Measurements from ENCODE around the gene SPATA13. TPM values are rescaled to one million over a fixed set of nuclear protein-coding genes. Genes with fewer than 3 reads are reported as not detected.

Gene SPATA13
- total RNA-seq, 2 experiments from 2014 or later: 68.4 to 72.6 TPM

- Mint-ChIP-seq H3K27ac (no peak overlapping the region), H3K4me3 (no peak overlapping the region), H3K36me3 (ENCODE audit: low read depth) (no peaks in the 10 kb centered on the region), H3K27me3 (no peaks in the 10 kb centered on the region), H3K9me3 (no peaks in the 10 kb centered on the region), H3K4me1 (no peaks in the 10 kb centered on the region)
- DNase-seq: no peak
- ChIA-PET POLR2A (no interaction called here), CTCF (interaction anchor here (1.4 kb wide), 1 partner anchor 78 kb away, joined by 3 read pairs; no protein-coding TSS in a partner anchor)
These were observed 80.8 kb downstream of the SPATA13 start for GRCh38 chr13:24241336-24241735.

GRCh38 chr13:24242100-24242499 is 81.6 kb downstream of the SPATA13 start:
- Mint-ChIP-seq H3K4me3 (no peak overlapping the region), H3K27me3 (no peaks in the 10 kb centered on the region), H3K36me3 (ENCODE audit: low read depth) (no peaks in the 10 kb centered on the region), H3K9me3 (no peaks in the 10 kb centered on the region), H3K27ac (no peak overlapping the region), H3K4me1 (peaks cover 3% of the 10 kb centered on the region)
- ChIA-PET CTCF (no interaction called here), POLR2A (no interaction called here)
- no peak for DNase-seq

DNA sequence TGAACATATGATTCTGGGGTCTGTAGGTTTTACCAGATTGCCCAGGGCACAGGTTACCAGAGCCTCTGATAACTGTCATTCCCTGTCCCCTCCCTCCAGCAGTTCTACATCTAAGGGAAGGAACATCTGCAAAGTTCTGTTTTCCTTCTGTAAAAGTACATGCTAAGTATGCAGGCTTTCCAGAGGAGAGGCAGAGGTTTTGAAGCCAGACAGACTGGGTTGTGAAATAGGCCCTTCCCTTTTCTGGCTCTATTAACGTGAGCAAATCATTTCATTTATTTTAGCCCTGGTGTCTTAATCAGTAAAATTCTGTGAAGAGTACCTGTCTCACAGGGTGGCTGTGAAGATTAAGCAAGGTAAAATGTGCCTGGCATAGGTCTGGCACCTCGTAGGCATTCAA is 82.8 kb downstream of the SPATA13 start:
- Mint-ChIP-seq H3K27ac (no peak overlapping the region), H3K4me3 (no peak overlapping the region), H3K4me1 (peaks cover 3% of the 10 kb centered on the region), H3K27me3 (no peaks in the 10 kb centered on the region), H3K9me3 (no peaks in the 10 kb centered on the region), H3K36me3 (ENCODE audit: low read depth) (no peaks in the 10 kb centered on the region)
- CTCF ChIA-PET: no interaction called here
- POLR2A ChIA-PET: no interaction called here
- no peak for DNase-seq

DNA sequence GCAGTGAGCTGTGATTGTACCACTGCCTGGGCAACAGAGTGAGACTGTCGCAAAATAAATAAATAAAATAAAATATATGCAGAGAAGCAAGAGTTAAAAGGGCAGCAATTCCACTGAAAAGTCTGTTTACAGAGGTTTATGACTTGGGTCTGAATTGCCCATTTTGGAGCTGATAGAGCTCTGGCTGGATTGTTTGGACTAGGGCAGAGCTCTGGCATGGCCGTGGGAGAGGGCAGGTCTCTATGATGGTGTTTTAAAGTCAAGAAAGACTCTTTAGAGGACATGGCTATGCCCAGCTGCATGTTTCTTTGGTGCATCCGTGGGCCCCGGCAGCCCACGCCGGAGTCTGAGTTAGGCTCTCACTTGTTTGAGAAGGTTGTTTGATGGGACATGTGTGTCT is 84.3 kb downstream of the SPATA13 start:
- Mint-ChIP-seq H3K27ac (no peak overlapping the region), H3K9me3 (no peaks in the 10 kb centered on the region), H3K4me1 (peaks cover 10% of the 10 kb centered on the region), H3K4me3 (no peak overlapping the region), H3K36me3 (ENCODE audit: low read depth) (no peaks in the 10 kb centered on the region), H3K27me3 (no peaks in the 10 kb centered on the region)
- POLR2A ChIA-PET: no interaction called here
- no peak for DNase-seq
- CTCF ChIA-PET: interaction anchor here (0.6 to 1.0 kb wide), 5 partner anchors 10 to 226 kb away, joined by 3 to 7 read pairs (median 4); no protein-coding TSS in a partner anchor

DNA sequence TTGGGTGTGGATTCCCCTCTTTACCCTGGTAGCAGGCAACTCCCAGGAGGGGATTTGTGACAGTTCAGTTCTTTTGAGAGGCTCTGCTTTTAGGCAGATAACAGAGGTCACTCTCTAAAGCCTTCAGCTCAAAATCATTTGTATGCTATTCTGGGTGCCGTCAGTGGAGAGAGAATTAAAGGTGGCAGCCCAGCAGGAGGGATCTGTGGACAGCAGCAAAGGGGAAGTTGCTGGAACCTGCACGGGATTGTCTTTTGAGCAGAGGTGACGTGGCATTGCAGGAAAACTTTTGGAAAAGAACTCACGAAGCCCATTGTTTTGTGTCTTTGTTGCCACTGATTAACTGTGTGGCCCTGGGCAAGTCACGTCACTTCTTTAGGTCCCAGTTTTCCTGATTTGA is 86.5 kb downstream of the SPATA13 start:
- no peak overlapping the region for H3K4me3 Mint-ChIP-seq
- no peaks in the 10 kb centered on the region for H3K9me3 Mint-ChIP-seq
- peaks cover 27% of the 10 kb centered on the region for H3K4me1 Mint-ChIP-seq
- POLR2A ChIA-PET: no interaction called here
- no peaks in the 10 kb centered on the region for H3K27me3 Mint-ChIP-seq
- no peak overlapping the region for H3K27ac Mint-ChIP-seq
- CTCF ChIA-PET: no interaction called here
- peaks cover 7% of the 10 kb centered on the region for H3K36me3 Mint-ChIP-seq (ENCODE audit: low read depth)
- no peak for DNase-seq

DNA sequence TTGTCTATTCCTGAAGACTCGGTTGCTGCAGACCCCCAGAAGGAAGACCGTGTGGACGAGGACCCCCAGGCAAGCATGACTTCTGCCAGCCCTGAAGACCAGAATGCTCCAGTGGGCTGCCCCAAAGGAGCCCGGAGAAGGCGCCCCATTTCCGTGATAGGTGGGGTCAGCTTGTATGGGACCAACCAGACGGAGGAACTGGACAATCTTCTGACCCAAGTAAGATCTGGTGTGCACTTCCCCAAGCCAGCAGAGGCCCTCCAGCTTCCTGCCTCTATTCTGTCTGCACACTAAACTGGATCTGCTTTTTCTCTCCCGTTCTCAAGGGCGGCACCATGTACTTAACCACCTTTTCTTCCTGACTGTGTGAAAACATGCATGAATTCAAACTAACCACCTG is 89.1 kb downstream of the SPATA13 start:
- Mint-ChIP-seq H3K4me3 (no peak overlapping the region), H3K27ac (peak overlapping the region; percentile 48), H3K27me3 (no peaks in the 10 kb centered on the region), H3K36me3 (ENCODE audit: low read depth) (peaks cover 31% of the 10 kb centered on the region), H3K4me1 (peaks cover 51% of the 10 kb centered on the region), H3K9me3 (no peaks in the 10 kb centered on the region)
- ChIA-PET CTCF (interaction anchor here (0.6 kb wide), 1 partner anchor 177 kb away, joined by 3 read pairs; no protein-coding TSS in a partner anchor), POLR2A (no interaction called here)
- no peak for DNase-seq

DNA sequence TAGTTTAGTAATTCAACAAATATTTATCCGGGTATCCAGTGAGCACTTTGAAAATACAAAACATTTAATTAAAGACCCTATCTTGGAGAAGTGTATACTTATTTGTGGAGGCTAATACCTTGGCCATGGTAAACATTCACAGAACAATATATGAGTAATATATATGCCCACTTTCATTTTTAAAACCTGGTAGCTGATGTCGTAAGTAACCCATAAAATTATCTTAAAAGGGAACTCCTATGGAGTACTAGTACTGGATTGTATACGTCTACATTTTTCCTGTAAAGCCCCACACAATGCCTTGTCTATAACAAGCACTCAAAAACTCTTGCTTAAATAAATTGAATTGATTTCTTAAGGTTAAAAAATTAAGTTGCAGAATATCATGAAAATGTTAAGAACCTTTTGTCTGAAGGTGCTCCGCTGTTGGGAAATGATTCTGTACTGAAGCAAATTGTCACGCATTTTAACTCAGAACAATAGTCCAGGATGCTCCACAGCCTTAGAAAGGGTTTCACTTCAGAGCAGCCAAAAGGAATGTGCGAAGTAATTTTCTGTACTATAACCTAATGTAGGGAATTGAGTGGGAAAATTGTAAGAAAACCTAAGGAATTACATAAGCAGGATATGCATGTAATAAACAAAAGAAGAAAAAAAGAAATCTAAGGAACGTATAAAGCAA is 90.0 kb downstream of the SPATA13 start:
- peak overlapping the region; percentile 93 for H3K27ac Mint-ChIP-seq
- H3K9me3 Mint-ChIP-seq: no peaks in the 10 kb centered on the region
- peaks cover 40% of the 10 kb centered on the region for H3K36me3 Mint-ChIP-seq (ENCODE audit: low read depth)
- no peaks in the 10 kb centered on the region for H3K27me3 Mint-ChIP-seq
- POLR2A ChIA-PET: no interaction called here
- peak overlapping the region; percentile 92 for H3K4me3 Mint-ChIP-seq
- CTCF ChIA-PET: interaction anchor here (1.0 to 1.5 kb wide), 5 partner anchors 11 to 290 kb away, joined by 3 to 7 read pairs (median 4); no protein-coding TSS in a partner anchor
- DNase-seq: no peak
- peaks cover 60% of the 10 kb centered on the region for H3K4me1 Mint-ChIP-seq

- CTCF ChIA-PET: interaction anchor here (0.5 to 1.5 kb wide), 8 partner anchors 10 to 291 kb away, joined by 3 to 7 read pairs (median 4); no protein-coding TSS in a partner anchor
- Mint-ChIP-seq H3K36me3 (ENCODE audit: low read depth) (peaks cover 48% of the 10 kb centered on the region), H3K4me1 (peaks cover 67% of the 10 kb centered on the region), H3K4me3 (peak overlapping the region; percentile 92), H3K27me3 (no peaks in the 10 kb centered on the region), H3K9me3 (no peaks in the 10 kb centered on the region), H3K27ac (peak overlapping the region; percentile 93)
- POLR2A ChIA-PET: interaction anchor here (0.6 to 1.3 kb wide), 4 partner anchors 10 to 55 kb away, joined by 3 to 10 read pairs (median 6); no protein-coding TSS in a partner anchor
- peak; percentile 94 for DNase-seq
These were observed 91.0 kb downstream of the SPATA13 start for GRCh38 chr13:24251525-24251924.

GRCh38 chr13:24252136-24252535 is 91.6 kb downstream of the SPATA13 start:
- ChIA-PET CTCF (interaction anchor here (1.0 to 1.5 kb wide), 3 partner anchors 10 to 23 kb away, joined by 6 to 7 read pairs (median 7); no protein-coding TSS in a partner anchor), POLR2A (interaction anchor here (0.6 to 1.3 kb wide), 3 partner anchors 15 to 55 kb away, joined by 4 to 10 read pairs (median 8); no protein-coding TSS in a partner anchor)
- Mint-ChIP-seq H3K4me3 (peak overlapping the region; percentile 92), H3K36me3 (ENCODE audit: low read depth) (peaks cover 54% of the 10 kb centered on the region), H3K27ac (peak overlapping the region; percentile 93), H3K9me3 (no peaks in the 10 kb centered on the region), H3K4me1 (peaks cover 70% of the 10 kb centered on the region), H3K27me3 (no peaks in the 10 kb centered on the region)
- DNase-seq: no peak

DNA sequence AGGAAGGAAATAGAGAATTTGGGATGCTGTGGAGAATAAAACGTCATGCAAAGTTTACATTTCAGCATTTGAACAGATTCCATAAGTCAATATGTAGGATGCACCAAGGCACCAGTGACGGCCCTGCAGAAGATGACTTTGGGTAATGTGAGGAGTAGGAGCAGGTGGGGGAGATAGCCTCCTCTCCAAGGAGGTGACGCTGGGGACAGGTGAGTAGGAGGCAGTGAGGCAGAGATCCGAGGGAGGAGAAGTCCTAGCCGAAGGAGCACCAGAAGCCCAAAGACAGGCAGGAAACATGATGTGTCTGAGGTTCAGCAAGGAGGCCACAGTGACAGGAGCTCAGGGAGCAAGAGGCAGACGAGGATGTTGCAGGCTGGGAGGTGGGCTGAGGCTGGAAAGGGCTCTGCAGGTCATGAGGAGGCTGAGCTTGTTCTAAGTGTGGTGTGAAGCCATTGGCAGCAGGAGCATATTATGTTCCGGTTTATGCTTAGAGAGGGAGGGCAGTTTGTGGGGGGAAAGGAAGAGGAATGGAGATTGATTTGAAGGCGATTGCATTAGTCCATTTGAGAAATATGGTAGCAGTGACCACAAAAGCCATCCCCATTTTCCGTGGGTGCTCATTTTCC is 93.1 kb downstream of the SPATA13 start:
- H3K27ac Mint-ChIP-seq: peak overlapping the region; percentile 93
- no peaks in the 10 kb centered on the region for H3K9me3 Mint-ChIP-seq
- peaks cover 63% of the 10 kb centered on the region for H3K36me3 Mint-ChIP-seq (ENCODE audit: low read depth)
- CTCF ChIA-PET: interaction anchor here (0.9 to 2.8 kb wide), 6 partner anchors 12 to 30 kb away, joined by 3 to 18 read pairs (median 4); no protein-coding TSS in a partner anchor
- peak; percentile 23 for DNase-seq
- peaks cover 81% of the 10 kb centered on the region for H3K4me1 Mint-ChIP-seq
- POLR2A ChIA-PET: interaction anchor here (0.7 to 2.1 kb wide), 2 partner anchors 11 to 17 kb away, joined by 3 to 8 read pairs; no protein-coding TSS in a partner anchor
- no peaks in the 10 kb centered on the region for H3K27me3 Mint-ChIP-seq
- H3K4me3 Mint-ChIP-seq: peak overlapping the region; percentile 92

- Mint-ChIP-seq H3K36me3 (ENCODE audit: low read depth) (peaks cover 69% of the 10 kb centered on the region), H3K4me1 (peaks cover 85% of the 10 kb centered on the region), H3K4me3 (peak overlapping the region; percentile 92), H3K27me3 (no peaks in the 10 kb centered on the region), H3K9me3 (no peaks in the 10 kb centered on the region), H3K27ac (peak overlapping the region; percentile 93)
- peak; percentile 69 for DNase-seq
- ChIA-PET POLR2A (interaction anchor here (0.6 to 2.1 kb wide), 4 partner anchors 11 to 18 kb away, joined by 3 to 8 read pairs (median 3); no protein-coding TSS in a partner anchor), CTCF (interaction anchor here (0.7 to 2.8 kb wide), 7 partner anchors 9 to 31 kb away, joined by 3 to 18 read pairs (median 4); no protein-coding TSS in a partner anchor)
These were observed 93.8 kb downstream of the SPATA13 start for GRCh38 chr13:24254146-24254841.

GRCh38 chr13:24257497-24257896 is 97.0 kb downstream of the SPATA13 start:
- no peak overlapping the region for H3K27ac Mint-ChIP-seq

More at GRCh38 chr13:24257497-24257896, 97.0 kb downstream of the SPATA13 start:
- H3K36me3 Mint-ChIP-seq (ENCODE audit: low read depth): peaks cover 79% of the 10 kb centered on the region
- no peaks in the 10 kb centered on the region for H3K27me3 Mint-ChIP-seq
- no peaks in the 10 kb centered on the region for H3K9me3 Mint-ChIP-seq
- DNase-seq: no peak
- ChIA-PET CTCF (interaction anchor here (1.1 kb wide), 1 partner anchor 27 kb away, joined by 3 read pairs; no protein-coding TSS in a partner anchor), POLR2A (interaction anchor here (0.6 kb wide), 1 partner anchor 8 kb away, joined by 3 read pairs; no protein-coding TSS in a partner anchor)
- no peak overlapping the region for H3K4me3 Mint-ChIP-seq
- H3K4me1 Mint-ChIP-seq: peaks cover 88% of the 10 kb centered on the region
